H9 (cell line): ENCODE results near the gene CROCC2. TPM values are rescaled to one million over a fixed set of nuclear protein-coding genes. Genes with fewer than 3 reads are reported as not detected.

ENCODE experiments used
- DNase-seq: peaks from one replicate; pipeline ENCODE4 v3.0.0-alpha.2; 2017
- H2AFZ ChIP-seq: one replicate; pipeline ENCODE4 v1.6.1; 2013; ENCODE audit warnings: mild to moderate bottlenecking, low read length, control low read depth, moderate library complexity
- H2AK5ac ChIP-seq: 2 replicates; pipeline ENCODE4 v1.6.1; 2013; ENCODE audit warnings: low read length, control low read depth, mixed read lengths; ENCODE audit not compliant: insufficient read length
- H2BK120ac ChIP-seq: one replicate; pipeline ENCODE4 v1.6.1; 2013; ENCODE audit warnings: low read depth, mild to moderate bottlenecking, low read length, control low read depth, inconsistent platforms; ENCODE audit not compliant: poor library complexity, severe bottlenecking
- H2BK12ac ChIP-seq: 2 replicates; pipeline ENCODE4 v1.6.1; 2013; ENCODE audit warnings: low read length, control low read depth, mixed read lengths, low read depth; ENCODE audit not compliant: insufficient read length
- H2BK15ac ChIP-seq: 2 replicates; pipeline ENCODE4 v1.6.1; 2013; ENCODE audit warnings: low read depth, low read length, control low read depth
- H2BK20ac ChIP-seq: one replicate; pipeline ENCODE4 v1.6.1; 2013; ENCODE audit warnings: low read depth, mild to moderate bottlenecking, low read length, control low read depth, inconsistent platforms; ENCODE audit not compliant: poor library complexity, severe bottlenecking
- H2BK5ac ChIP-seq: 2 replicates; pipeline ENCODE4 v1.6.1; 2013; ENCODE audit warnings: low read length, control low read depth, mixed read lengths; ENCODE audit not compliant: insufficient read length
- H3K14ac ChIP-seq: 2 replicates; pipeline ENCODE4 v1.6.1; 2013; ENCODE audit warnings: low read length, control low read depth; ENCODE audit not compliant: insufficient read depth
- H3K18ac ChIP-seq: 2 replicates; pipeline ENCODE4 v1.6.1; 2013; ENCODE audit warnings: low read depth, mild to moderate bottlenecking, mixed read lengths, low read length, control low read depth; ENCODE audit not compliant: insufficient read length
- H3K23ac ChIP-seq: 2 replicates; pipeline ENCODE4 v1.6.1; 2013; ENCODE audit warnings: low read length, control low read depth, mixed read lengths, low read depth; ENCODE audit not compliant: insufficient read length
- H3K23me2 ChIP-seq: 2 replicates; pipeline ENCODE4 v1.6.1; 2013; ENCODE audit warnings: low read depth, mild to moderate bottlenecking, mixed read lengths, low read length, control low read depth; ENCODE audit not compliant: insufficient read length, poor library complexity, severe bottlenecking
- H3K27ac ChIP-seq: 2 replicates; pipeline ENCODE4 v1.5.1; 2013; ENCODE audit warnings: low read length, control low read depth, mixed read lengths, low read depth; ENCODE audit not compliant: insufficient read length
- H3K27me3 ChIP-seq: 2 replicates; pipeline ENCODE4 v1.6.1; 2013; ENCODE audit warnings: low read length, control low read depth, inconsistent platforms; ENCODE audit not compliant: insufficient read depth
- H3K4ac ChIP-seq: 2 replicates; pipeline ENCODE4 v1.6.1; 2013; ENCODE audit warnings: low read depth, mild to moderate bottlenecking, control low read depth, inconsistent platforms, low read length, moderate library complexity
- H3K4me1 ChIP-seq: 2 replicates; pipeline ENCODE4 v1.6.1; 2013; ENCODE audit warnings: low read length, control low read depth, inconsistent platforms; ENCODE audit not compliant: insufficient read depth
- H3K4me2 ChIP-seq: 2 replicates; pipeline ENCODE4 v1.6.1; 2013; ENCODE audit warnings: low read length, control low read depth, mixed read lengths; ENCODE audit not compliant: insufficient read length, insufficient read depth
- H3K56ac ChIP-seq: 2 replicates; pipeline ENCODE4 v1.6.1; 2013; ENCODE audit warnings: low read depth, mild to moderate bottlenecking, mixed read lengths, low read length, control low read depth; ENCODE audit not compliant: insufficient read length
- H3K79me1 ChIP-seq: 2 replicates; pipeline ENCODE4 v1.6.1; 2013; ENCODE audit warnings: low read depth, mild to moderate bottlenecking, moderate library complexity, low read length, control low read depth, inconsistent platforms; ENCODE audit not compliant: insufficient read depth, poor library complexity, severe bottlenecking
- H3K79me2 ChIP-seq: 2 replicates; pipeline ENCODE4 v1.6.1; 2013; ENCODE audit warnings: low read length, control low read depth, inconsistent platforms; ENCODE audit not compliant: insufficient read depth
- H3K9ac ChIP-seq: 2 replicates; pipeline ENCODE4 v1.6.1; 2013; ENCODE audit warnings: low read length, control low read depth, mixed read lengths; ENCODE audit not compliant: insufficient read length; ENCODE audit errors: extremely low read depth
- H3K9me3 ChIP-seq: one replicate; pipeline ENCODE4 v1.6.1; 2013; ENCODE audit warnings: low read depth, low read length, inconsistent platforms; ENCODE audit not compliant: control insufficient read depth
- H3T11ph ChIP-seq: one replicate; pipeline ENCODE4 v1.6.1; 2013; ENCODE audit warnings: mild to moderate bottlenecking, low read length, control low read depth, inconsistent platforms
- H4K20me1 ChIP-seq: one replicate; pipeline ENCODE4 v1.6.1; 2013; ENCODE audit not compliant: control insufficient read depth, insufficient read length, insufficient read depth
- H4K5ac ChIP-seq: 2 replicates; pipeline ENCODE4 v1.6.1; 2013; ENCODE audit warnings: low read depth, mild to moderate bottlenecking, mixed read lengths, low read length, control low read depth; ENCODE audit not compliant: insufficient read length
- H4K8ac ChIP-seq: replicated peaks from 2 replicates; pipeline ENCODE4 v1.6.1; 2013; ENCODE audit warnings: low read length, control low read depth, mixed read lengths, low read depth; ENCODE audit not compliant: insufficient read length
- H4K91ac ChIP-seq: 2 replicates; pipeline ENCODE4 v1.6.1; 2013; ENCODE audit warnings: low read depth, mild to moderate bottlenecking, moderate library complexity, mixed read lengths, low read length, control low read depth; ENCODE audit not compliant: insufficient read length
- H3K27ac Mint-ChIP-seq, 3 experiments: 2 replicates in 2 of 3; 3 replicates in 1 of 3; pipeline ENCODE4 v1.8.0; 2020 to 2021; ENCODE audit warnings: mixed read lengths in 3 of 3, mild to moderate bottlenecking in 1 of 3, moderate library complexity in 1 of 3
- H3K27me3 Mint-ChIP-seq: 2 replicates; pipeline ENCODE4 v1.8.0; 2021; ENCODE audit warnings: low read depth, mild to moderate bottlenecking, moderate library complexity, mixed read lengths
- H3K36me3 Mint-ChIP-seq, 3 experiments: 2 replicates in 2 of 3; 3 replicates in 1 of 3; pipeline ENCODE4 v1.8.0; 2020 to 2021; ENCODE audit warnings: low read depth in 3 of 3, mixed read lengths in 3 of 3; ENCODE audit not compliant: insufficient read depth in 1 of 3
- H3K4me1 Mint-ChIP-seq, 2 experiments: 2 replicates each; pipeline ENCODE4 v1.8.0; 2020; ENCODE audit warnings: mixed read lengths in 2 of 2
- H3K4me3 Mint-ChIP-seq, 2 experiments: 2 replicates in 1 of 2; 3 replicates in 1 of 2; pipeline ENCODE4 v1.8.0; 2020 to 2021; ENCODE audit warnings: mild to moderate bottlenecking in 2 of 2, mixed read lengths in 2 of 2, moderate library complexity in 1 of 2
- H3K9me3 Mint-ChIP-seq, 2 experiments: 2 replicates in 1 of 2; 3 replicates in 1 of 2; pipeline ENCODE4 v1.8.0; 2020; ENCODE audit warnings: mild to moderate bottlenecking in 2 of 2, mixed read lengths in 2 of 2, moderate library complexity in 1 of 2
- CTCF ChIP-seq: fragments of 200-600 bp; sonication (generic); conservative IDR thresholded peaks from 3 replicates; pipeline ENCODE4 v1.8.0; 2021; ENCODE audit warnings: antibody characterized with exemption, mild to moderate bottlenecking
- WGBS: extraction: QIAGEN DNeasy Blood & Tissue Kit; methylation state at CpG from one replicate; pipeline ENCODE4 v1.1.7; 2013; ENCODE audit warnings: missing lambda C conversion rate, low lambda C conversion rate, mixed read lengths; ENCODE audit not compliant: insufficient read length; ENCODE audit errors: extremely low coverage; 5-methylcytosine and 5-hydroxymethylcytosine counted together
- total RNA-seq: library from RNA; stranded (reverse); gene quantifications from 2 replicates; pipeline ENCODE4 v1.2.1, GENCODE V29; 2021

Gene CROCC2
- total RNA-seq, 1 experiment from 2014 or later = not detected

- Histone ChIP-seq H3K4me1 (no peaks in the 10 kb centered on the region), H3K79me1 (no peaks in the 10 kb centered on the region), H3K4ac (no peak overlapping the region), H3K4me2 (no peak overlapping the region), H4K91ac (no peak overlapping the region), H2BK120ac (no peak overlapping the region), H3K9me3 (no peaks in the 10 kb centered on the region), H4K5ac (no peak overlapping the region), H3K23me2 (no peaks in the 10 kb centered on the region), H3K79me2 (no peaks in the 10 kb centered on the region), H4K8ac (no peak overlapping the region), H3K9ac (no peak overlapping the region), H3K56ac (no peak overlapping the region), H2BK20ac (no peak overlapping the region), H3K27ac (no peak overlapping the region), H2AK5ac (no peak overlapping the region), H2AFZ (no peak overlapping the region), H3K18ac (no peak overlapping the region), H3T11ph (no peak overlapping the region), H2BK5ac (no peak overlapping the region), H3K14ac (no peak overlapping the region), H2BK12ac (no peak overlapping the region), H3K27me3 (no peaks in the 10 kb centered on the region), H4K20me1 (no peaks in the 10 kb centered on the region), H2BK15ac (no peak overlapping the region), H3K23ac (no peak overlapping the region)
- TF ChIP-seq CTCF = no peak
- Mint-ChIP-seq H3K4me1 (peaks cover 2 to 4% of the 10 kb centered on the region in 2 experiments; a peak in 1 of 4 replicates), H3K27ac (no peak overlapping the region), H3K9me3 (no peaks in the 10 kb centered on the region; a peak in 1 of 5 replicates), H3K36me3 (no peaks in the 10 kb centered on the region), H3K4me3 (no peak overlapping the region), H3K27me3 (peaks cover 4% of the 10 kb centered on the region)
- WGBS = no CpG with 5 or more reads among the region's 3 CpGs
- DNase-seq = no peak
Observed at GRCh38 chr2:240988146-240988545, 82.0 kb downstream of the CROCC2 start.
